ENCODE results near the gene ELMO1. TPM values are rescaled to one million over a fixed set of nuclear protein-coding genes. Genes with fewer than 3 reads are reported as not detected.
A peak's percentile ranks its signal among the peaks of the same experiment; 100 is the strongest.

ELMO1 gene
- total RNA-seq, 8 experiments from 2014 or later = 4.2 to 121 (median 40.0) TPM

DNA sequence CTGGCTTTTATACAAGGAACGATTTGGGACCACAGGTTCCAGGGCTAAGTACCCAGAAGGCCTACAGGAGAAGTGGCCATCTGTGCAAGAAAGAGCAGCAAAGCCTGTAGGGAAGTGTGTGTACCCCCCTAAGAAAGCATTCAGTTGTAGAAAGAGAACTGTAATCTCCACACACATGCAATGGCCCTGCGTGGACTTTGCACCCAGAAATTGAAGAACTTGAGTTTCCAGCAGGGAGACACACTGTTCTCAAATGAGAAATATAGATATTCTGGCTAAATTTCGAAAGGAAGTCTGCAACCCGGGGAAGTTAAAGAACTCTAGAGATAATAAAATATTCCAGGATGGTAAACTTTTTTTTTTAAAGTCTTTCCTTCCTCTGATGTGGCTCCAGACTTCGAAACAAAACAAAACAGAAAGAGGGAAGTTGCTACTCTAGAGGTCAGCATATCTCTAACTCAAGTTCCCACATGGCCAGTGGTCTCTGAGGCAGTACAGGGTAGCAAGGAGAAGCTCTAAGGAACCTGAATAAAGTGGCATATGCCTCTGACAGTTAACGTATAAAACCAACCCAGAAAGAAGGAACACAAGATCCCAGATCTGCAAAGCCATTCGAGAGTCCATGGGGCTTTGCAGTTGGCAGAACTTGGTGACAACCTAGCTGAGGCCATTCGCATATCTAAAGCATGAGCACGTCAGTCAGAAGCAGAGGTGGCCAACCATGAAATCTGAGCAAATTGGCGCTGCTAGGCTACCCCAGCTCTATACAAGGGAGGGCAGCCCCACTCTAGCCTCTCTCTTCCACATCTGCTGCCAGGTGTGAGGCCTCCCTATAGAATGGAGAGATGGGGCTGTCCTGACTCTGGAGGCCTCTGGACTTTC, 56.6 kb downstream of the ELMO1 start:
- no peak overlapping the region for H3K27ac ChIP-seq
- peak in 2 of 8 experiments; percentile 26 to 37 for ATAC-seq (replicated peaks in 6 of 8)
- no peak overlapping the region for H3K4me3 ChIP-seq
- 9 to 94% (median 63%) methylated on average over 2 to 9 of the region's 10 CpGs for WGBS, 10 experiments
- in situ Hi-C loops (cut with MboI; ENCODE audit: low pct_unique_long_range_greater_than_20kb in 2 of 9, low sequenced_read_pairs in 9 of 9, unreplicated experiment in 9 of 9) = no loop called here
- peaks cover 11 to 25% of the 10 kb centered on the region in 2 donors for H3K4me1 ChIP-seq (replicated peaks in 1 of 2)

DNA sequence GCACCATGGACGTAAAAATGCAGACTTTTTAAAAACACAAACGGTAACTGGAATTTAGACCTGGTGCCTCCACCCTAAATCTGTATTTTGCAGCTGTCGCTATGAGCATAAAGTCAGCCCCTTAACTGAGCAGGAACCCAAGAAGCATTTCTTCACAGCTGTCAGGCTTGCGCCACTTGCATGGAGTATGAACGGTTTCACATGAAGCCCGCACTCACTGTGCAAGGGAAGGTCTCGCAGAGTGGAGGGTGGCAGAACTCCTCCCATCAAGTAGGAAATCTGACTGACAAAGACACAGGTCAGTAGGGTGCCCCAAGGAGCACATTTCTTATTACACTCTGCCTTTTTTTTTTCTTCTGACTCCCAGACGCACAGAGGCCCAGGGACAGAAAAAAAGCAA, 58.5 kb downstream of the ELMO1 start:
- in situ Hi-C loops (cut with MboI; ENCODE audit: low pct_unique_long_range_greater_than_20kb in 2 of 9, low sequenced_read_pairs in 9 of 9, unreplicated experiment in 9 of 9) = no loop called here
- no peak overlapping the region for H3K27ac ChIP-seq
- 26 to 86% (median 66%) methylated on average over 1 to 8 of the region's 8 CpGs; no CpG with 5 or more reads in 1 of the 10 experiments for WGBS, 10 experiments
- H3K4me1 ChIP-seq (replicated peaks in 1 of 2) = peaks cover 11 to 25% of the 10 kb centered on the region in 2 donors
- no peak overlapping the region for H3K4me3 ChIP-seq
- ATAC-seq (replicated peaks in 6 of 8) = peak in 6 of 8 experiments; percentile 21 to 92 (median 78)

DNA sequence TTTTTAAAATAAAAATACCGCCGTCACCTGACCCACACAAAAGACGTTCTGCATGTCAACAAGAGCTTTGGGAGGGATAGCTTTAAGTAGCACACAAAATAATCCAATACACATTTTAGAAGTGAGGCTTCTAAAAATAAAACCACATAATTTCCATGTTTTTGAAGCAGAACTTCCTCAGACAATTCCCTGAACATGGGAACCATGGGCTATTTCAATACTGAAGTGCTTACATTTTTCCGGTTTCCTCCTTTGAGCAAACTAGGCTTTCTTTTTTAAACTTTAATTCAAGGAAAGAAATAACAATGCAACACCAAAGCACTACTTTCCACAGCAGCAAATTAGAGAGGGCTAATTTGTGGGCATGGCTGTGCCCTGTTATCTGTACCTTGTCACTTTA, 59.9 kb downstream of the ELMO1 start:
- WGBS, 10 experiments = 43 to 100% (median 88%) methylated on average over 1 to 4 of the region's 4 CpGs
- peaks cover 11 to 25% of the 10 kb centered on the region in 2 donors for H3K4me1 ChIP-seq (replicated peaks in 1 of 2)
- H3K27ac ChIP-seq = no peak overlapping the region
- H3K4me3 ChIP-seq = no peak overlapping the region
- ATAC-seq (replicated peaks in 6 of 8) = no peak
- in situ Hi-C loops (cut with MboI; ENCODE audit: low pct_unique_long_range_greater_than_20kb in 2 of 9, low sequenced_read_pairs in 9 of 9, unreplicated experiment in 9 of 9) = no loop called here

DNA sequence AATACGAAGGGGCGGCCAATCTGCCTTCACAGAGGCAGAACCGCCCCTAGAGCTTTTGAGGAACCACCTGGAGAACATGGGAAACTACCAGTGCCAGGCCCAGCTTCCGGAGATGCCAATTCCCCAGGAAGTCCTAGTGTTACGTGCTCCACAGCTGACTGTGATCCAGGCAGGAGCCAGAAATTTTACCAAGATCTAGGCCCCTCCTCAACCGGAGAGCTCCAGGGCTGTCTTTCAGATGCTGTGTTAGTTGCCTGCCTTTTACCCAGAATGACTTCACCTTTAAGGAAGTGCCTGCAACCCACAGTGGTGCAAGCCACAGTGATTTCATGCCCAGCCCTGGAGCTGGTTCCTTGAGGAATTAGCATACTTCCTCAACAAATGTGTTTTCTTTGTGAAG, 62.9 kb downstream of the ELMO1 start:
- WGBS, 10 experiments = 44 to 100% (median 91%) methylated on average over 1 to 5 of the region's 6 CpGs; no CpG with 5 or more reads in 6 of the 10 experiments
- in situ Hi-C loops (cut with MboI; ENCODE audit: low pct_unique_long_range_greater_than_20kb in 2 of 9, low sequenced_read_pairs in 9 of 9, unreplicated experiment in 9 of 9) = no loop called here
- peaks cover 11 to 18% of the 10 kb centered on the region in 2 donors for H3K4me1 ChIP-seq (replicated peaks in 1 of 2)
- no peak overlapping the region for H3K27ac ChIP-seq
- ATAC-seq (replicated peaks in 6 of 8) = peak in 1 of 8 experiments; percentile 45
- H3K4me3 ChIP-seq = no peak overlapping the region

DNA sequence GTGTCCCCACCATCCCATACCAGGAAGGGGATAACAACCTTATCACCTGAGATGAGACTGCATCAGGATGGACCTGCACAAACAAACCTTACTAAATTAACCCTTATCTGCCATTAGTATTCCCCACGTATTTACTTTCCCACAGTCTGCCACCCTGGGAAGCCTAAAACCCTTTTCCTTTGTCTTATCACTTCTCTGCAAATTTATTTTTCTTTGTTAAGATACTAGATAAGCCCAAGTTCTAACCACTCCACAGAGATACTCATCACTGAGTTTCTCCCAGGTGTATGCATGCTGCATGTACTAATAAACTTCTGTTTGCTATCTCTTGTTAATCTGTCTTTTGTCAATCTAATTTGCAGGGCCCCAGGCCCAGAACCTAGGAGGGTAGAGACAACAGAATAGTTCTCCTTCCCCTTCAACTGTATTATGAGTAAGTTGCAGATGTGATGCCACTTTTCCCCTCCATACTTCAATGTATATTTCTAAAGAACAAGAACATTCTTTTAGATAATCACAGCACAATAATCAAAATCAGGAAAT, 66.0 kb downstream of the ELMO1 start:
- Histone ChIP-seq H3K27ac (no peak overlapping the region), H3K4me1 (replicated peaks in 1 of 2) (no peaks in the 10 kb centered on the region), H3K4me3 (no peak overlapping the region)
- no peak for ATAC-seq (replicated peaks in 6 of 8)
- 0 to 91% (median 81%) methylated on average over 1 of the region's 1 CpG; no CpG with 5 or more reads in 5 of the 10 experiments for WGBS, 10 experiments
- in situ Hi-C loops (cut with MboI; ENCODE audit: low pct_unique_long_range_greater_than_20kb in 2 of 9, low sequenced_read_pairs in 9 of 9, unreplicated experiment in 9 of 9) = no loop called here

DNA sequence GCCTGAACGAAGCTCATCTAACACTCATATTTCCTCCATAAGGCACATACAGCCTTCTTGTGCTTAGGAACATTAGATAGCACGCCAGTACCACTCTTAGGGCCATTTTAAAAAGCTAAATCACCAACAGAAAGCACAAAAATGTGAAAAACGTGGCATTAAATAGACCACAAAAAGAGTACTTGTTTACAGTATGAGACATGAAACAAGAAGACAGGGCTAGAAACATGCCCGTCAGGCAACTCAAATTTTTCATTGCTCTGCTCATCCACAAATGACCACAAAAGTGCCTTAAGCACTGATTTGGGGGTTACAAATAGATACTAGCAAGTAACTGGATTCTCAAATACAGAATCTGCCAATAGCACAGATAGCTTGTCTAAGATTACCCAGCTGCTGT, 67.8 kb downstream of the ELMO1 start:
- Histone ChIP-seq H3K27ac (no peak overlapping the region), H3K4me3 (no peak overlapping the region), H3K4me1 (replicated peaks in 1 of 2) (no peaks in the 10 kb centered on the region)
- 4 to 100% (median 77%) methylated on average over 1 to 4 of the region's 4 CpGs; no CpG with 5 or more reads in 2 of the 10 experiments for WGBS, 10 experiments
- ATAC-seq (replicated peaks in 6 of 8) = no peak
- in situ Hi-C loops (cut with MboI; ENCODE audit: low pct_unique_long_range_greater_than_20kb in 2 of 9, low sequenced_read_pairs in 9 of 9, unreplicated experiment in 9 of 9) = no loop called here

DNA sequence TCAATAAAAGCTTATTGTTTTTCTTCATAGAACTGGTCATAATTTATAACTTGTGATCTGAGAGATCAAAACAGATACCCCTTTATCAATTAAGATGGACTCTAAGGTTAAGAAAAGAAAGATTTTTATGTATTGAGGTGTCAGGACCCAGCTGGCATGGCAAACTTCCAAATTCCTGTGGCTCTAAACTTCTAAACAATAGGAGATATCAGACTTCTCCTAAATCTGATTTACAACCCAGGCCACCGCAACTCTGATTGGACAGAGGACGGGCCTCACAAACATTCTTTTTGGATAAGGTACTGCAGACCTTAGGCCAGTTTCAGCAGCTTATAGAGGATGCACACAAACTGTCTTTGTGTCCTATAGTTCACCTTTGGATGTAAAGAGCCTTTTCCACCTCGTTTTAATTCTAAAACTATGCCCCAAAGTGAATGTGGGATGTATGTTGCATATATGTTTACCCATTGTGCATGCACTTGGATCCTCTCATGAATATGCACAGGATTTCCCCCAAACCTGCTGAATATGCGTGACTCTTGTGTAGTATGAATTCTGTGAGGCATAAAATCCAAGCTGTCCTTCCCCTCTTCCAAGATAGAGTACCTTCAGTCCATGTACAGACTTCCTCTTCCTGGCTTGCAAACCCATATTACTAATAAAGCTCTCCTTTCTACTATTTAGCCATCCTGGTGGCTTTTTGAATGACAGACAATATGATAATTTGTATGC, 69.0 kb downstream of the ELMO1 start:
- in situ Hi-C loops (cut with MboI; ENCODE audit: low pct_unique_long_range_greater_than_20kb in 2 of 9, low sequenced_read_pairs in 9 of 9, unreplicated experiment in 9 of 9) = no loop called here
- 15 to 100% (median 71%) methylated on average over 1 to 4 of the region's 4 CpGs; no CpG with 5 or more reads in 2 of the 10 experiments for WGBS, 10 experiments
- ATAC-seq (replicated peaks in 6 of 8) = peak in 1 of 8 experiments; percentile 96
- Histone ChIP-seq H3K4me1 (replicated peaks in 1 of 2) (no peaks in the 10 kb centered on the region), H3K27ac (no peak overlapping the region), H3K4me3 (no peak overlapping the region)

DNA sequence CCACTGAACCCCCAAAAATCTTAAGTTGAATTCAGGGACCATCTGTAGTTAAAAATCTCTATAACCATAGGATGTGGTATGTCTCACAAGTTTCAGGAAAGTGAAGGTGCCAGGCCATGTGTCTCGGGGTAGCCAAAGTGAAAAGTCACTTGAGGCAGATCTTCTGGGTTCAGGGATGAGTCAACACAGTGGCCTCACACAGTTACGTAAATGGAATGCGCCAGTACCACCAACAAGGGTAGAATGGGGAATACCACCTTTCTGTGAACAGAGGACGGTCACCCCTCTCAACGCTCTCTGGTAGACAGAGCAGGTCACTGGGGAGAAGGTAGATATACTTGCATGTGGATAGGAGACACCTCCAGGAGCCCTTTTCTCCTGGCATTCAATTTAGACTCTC, 71.4 kb downstream of the ELMO1 start:
- in situ Hi-C loops (cut with MboI; ENCODE audit: low pct_unique_long_range_greater_than_20kb in 2 of 9, low sequenced_read_pairs in 9 of 9, unreplicated experiment in 9 of 9) = no loop called here
- Histone ChIP-seq H3K4me1 (replicated peaks in 1 of 2) (no peaks in the 10 kb centered on the region), H3K4me3 (no peak overlapping the region), H3K27ac (no peak overlapping the region)
- no peak for ATAC-seq (replicated peaks in 6 of 8)
- WGBS, 10 experiments = 34 to 100% (median 94%) methylated on average over 1 to 4 of the region's 5 CpGs; no CpG with 5 or more reads in 2 of the 10 experiments

DNA sequence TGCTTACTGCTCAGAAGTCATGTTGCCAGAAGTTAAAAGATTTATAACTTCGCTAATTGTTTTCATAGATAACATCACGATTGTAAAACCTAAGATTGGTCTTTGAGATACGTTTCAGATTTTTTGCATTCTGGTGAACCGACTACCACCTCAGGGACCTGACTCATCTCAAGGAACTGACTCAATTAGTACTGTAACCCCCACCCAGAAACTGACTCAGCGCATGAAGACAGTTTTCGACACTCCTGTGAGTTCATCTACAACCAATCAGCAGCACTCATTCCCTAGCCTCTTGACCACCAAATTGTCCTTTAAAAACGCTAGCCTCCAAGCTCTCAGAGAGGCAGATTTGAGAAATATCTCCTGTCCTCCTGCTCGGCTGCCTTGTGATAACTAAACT, 72.3 kb downstream of the ELMO1 start:
- 33 to 96% (median 85%) methylated on average over 3 to 8 of the region's 8 CpGs for WGBS, 10 experiments
- Histone ChIP-seq H3K27ac (no peak overlapping the region), H3K4me1 (replicated peaks in 1 of 2) (no peaks in the 10 kb centered on the region), H3K4me3 (no peak overlapping the region)
- no peak for ATAC-seq (replicated peaks in 6 of 8)
- in situ Hi-C loops (cut with MboI; ENCODE audit: low pct_unique_long_range_greater_than_20kb in 2 of 9, low sequenced_read_pairs in 9 of 9, unreplicated experiment in 9 of 9) = no loop called here

DNA sequence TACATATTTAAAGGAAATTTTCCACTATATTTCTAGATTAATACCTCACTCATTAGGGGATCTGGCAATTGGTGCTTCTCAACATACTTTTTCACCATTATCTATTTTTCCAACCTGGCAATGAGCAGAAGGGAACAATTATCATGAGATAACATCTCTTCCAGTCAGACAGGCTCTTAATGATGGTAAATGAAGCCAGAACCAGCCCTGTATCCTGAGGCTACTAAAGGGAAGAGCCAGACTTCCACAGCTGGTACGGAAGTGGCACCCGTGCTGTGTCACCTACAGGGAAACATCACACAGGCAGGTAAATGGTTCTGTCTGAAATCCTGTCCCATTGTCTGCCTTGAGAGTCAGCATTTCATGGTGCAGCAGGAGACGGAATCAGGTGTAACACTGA, 75.9 kb downstream of the ELMO1 start:
- Histone ChIP-seq H3K27ac (no peak overlapping the region), H3K4me1 (replicated peaks in 1 of 2) (no peaks in the 10 kb centered on the region), H3K4me3 (no peak overlapping the region)
- ATAC-seq (replicated peaks in 6 of 8) = peak in 2 of 8 experiments; percentile 34 to 59
- WGBS, 10 experiments = 0 to 100% (median 24%) methylated on average over 1 to 3 of the region's 3 CpGs; no CpG with 5 or more reads in 6 of the 10 experiments
- in situ Hi-C loops (cut with MboI; ENCODE audit: low pct_unique_long_range_greater_than_20kb in 2 of 9, low sequenced_read_pairs in 9 of 9, unreplicated experiment in 9 of 9) = no loop called here

DNA sequence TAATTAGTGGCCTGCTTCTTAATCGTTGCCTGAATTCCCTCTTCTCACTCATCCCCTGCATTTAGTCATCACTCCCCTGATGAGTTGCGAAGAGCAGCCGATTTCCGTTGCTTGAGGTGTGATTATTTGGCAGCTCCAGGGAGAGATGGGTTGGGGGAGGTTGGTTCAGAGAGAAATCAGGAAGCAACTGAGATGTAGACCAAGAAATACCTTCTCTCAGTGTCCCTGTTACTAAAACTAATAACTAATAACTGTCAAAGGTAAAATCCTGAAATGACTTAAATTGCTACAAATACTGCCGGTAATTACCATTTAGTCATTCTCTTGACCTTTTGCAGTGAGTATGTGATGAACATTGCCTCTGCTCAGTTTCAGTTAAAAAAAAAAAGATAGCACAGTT, 76.9 kb downstream of the ELMO1 start:
- in situ Hi-C loops (cut with MboI; ENCODE audit: low pct_unique_long_range_greater_than_20kb in 2 of 9, low sequenced_read_pairs in 9 of 9, unreplicated experiment in 9 of 9) = no loop called here
- WGBS, 10 experiments = 53 to 100% (median 79%) methylated on average over 2 to 5 of the region's 5 CpGs; no CpG with 5 or more reads in 2 of the 10 experiments
- Histone ChIP-seq H3K4me3 (no peak overlapping the region), H3K27ac (no peak overlapping the region), H3K4me1 (replicated peaks in 1 of 2) (no peaks in the 10 kb centered on the region)
- no peak for ATAC-seq (replicated peaks in 6 of 8)

DNA sequence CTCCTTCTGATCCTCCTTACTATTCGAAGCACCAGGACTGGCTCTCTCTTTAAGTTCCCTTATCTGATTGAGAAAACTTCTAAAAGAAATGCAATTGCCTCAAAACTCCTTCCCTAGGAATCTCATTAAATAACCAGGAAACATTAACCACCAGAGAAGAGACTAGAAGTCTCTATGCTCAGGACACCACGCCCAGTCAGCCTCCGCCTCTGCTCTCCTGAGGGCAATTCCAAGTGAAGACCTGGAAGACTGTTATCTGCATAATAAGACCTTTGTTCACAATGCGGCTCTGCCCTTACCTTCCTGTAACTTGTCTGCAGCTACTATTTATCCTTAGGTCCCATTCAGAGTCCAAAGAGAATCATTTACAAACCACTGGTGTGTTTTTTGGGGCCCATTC, 78.8 kb downstream of the ELMO1 start:
- WGBS, 10 experiments = 0 to 100% (median 61%) methylated on average over 1 to 4 of the region's 4 CpGs; no CpG with 5 or more reads in 2 of the 10 experiments
- in situ Hi-C loops (cut with MboI; ENCODE audit: low pct_unique_long_range_greater_than_20kb in 2 of 9, low sequenced_read_pairs in 9 of 9, unreplicated experiment in 9 of 9) = no loop called here
- no peaks in the 10 kb centered on the region for H3K4me1 ChIP-seq (replicated peaks in 1 of 2)
- ATAC-seq (replicated peaks in 6 of 8) = peak in 3 of 8 experiments; percentile 34 to 88 (median 82)
- H3K4me3 ChIP-seq = no peak overlapping the region
- no peak overlapping the region for H3K27ac ChIP-seq

DNA sequence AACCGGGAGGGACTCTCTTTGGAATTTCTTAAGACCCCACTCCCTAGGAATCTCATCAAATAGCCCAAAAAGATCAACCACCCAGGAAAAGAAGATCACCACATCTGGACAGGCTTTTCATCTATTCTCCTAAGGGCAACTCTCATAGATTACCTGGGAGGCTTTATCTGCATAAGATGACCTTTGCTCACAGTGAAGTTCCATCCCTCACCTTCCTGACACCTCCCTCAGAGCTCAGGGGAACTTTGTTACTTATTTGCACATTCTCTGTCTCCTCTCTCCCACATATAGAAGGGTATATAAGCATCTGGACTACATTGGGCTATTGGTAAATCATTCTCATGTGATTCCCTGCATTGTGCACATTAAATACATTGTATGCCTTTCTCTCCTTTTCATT, 80.1 kb downstream of the ELMO1 start:
- H3K27ac ChIP-seq = no peak overlapping the region

More for the DNA sequence above, 80.1 kb downstream of the ELMO1 start:
- WGBS, 10 experiments = 0 to 90% (median 50%) methylated on average over 1 of the region's 1 CpG; no CpG with 5 or more reads in 5 of the 10 experiments
- no peak overlapping the region for H3K4me3 ChIP-seq
- in situ Hi-C loops (cut with MboI; ENCODE audit: low pct_unique_long_range_greater_than_20kb in 2 of 9, low sequenced_read_pairs in 9 of 9, unreplicated experiment in 9 of 9) = no loop called here
- ATAC-seq (replicated peaks in 6 of 8) = no peak
- no peaks in the 10 kb centered on the region for H3K4me1 ChIP-seq (replicated peaks in 1 of 2)

Measured in motor neuron (in vitro differentiated cells).